Measurements from ENCODE around the gene ADAMTS5. TPM values are rescaled to one million over a fixed set of nuclear protein-coding genes. Genes with fewer than 3 reads are reported as not detected.

ADAMTS5 gene
- polyA plus RNA-seq, 1 donor (not counting 4 experiments of a cell fraction or from before 2014, with no cell fraction given), result 0.01 TPM

DNA sequence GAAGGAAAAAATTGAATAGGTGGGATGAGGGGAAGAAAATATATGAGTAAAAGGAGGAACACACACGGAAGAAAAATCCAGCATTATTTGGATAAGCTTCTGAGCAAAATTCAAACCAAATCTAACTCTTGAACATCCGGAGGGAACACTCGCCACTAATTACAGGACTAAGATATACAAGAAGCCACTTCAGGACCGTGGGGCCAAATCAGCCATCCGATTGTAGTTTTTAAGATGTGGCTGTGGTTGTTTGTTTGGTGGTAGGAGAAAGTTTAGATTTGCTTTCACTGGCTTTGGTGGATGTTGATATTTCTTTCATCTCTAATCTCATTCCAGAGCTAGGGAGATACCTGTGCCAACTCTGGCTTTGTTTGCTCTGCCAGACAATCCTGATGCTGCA lies 78.0 kb downstream of the ADAMTS5 start:
- Histone ChIP-seq H2AFZ (ENCODE audit: control insufficient read depth, low read length) (no peak overlapping the region), H3K4me2 (ENCODE audit: control insufficient read depth, extremely low read depth, insufficient read depth, low read depth, low read length) (no peak overlapping the region), H3K9me1 (ENCODE audit: control insufficient read depth, extremely low read depth, insufficient read depth, low read length) (no peaks in the 10 kb centered on the region), H3K79me2 (ENCODE audit: control insufficient read depth, insufficient read depth, low read length) (no peaks in the 10 kb centered on the region), H4K20me1 (ENCODE audit: control insufficient read depth, extremely low read depth, insufficient read depth, low read length) (no peaks in the 10 kb centered on the region), H3K9me3 (ENCODE audit: control insufficient read depth, low read depth, low read length) (no peaks in the 10 kb centered on the region), H3K4me1 (ENCODE audit: control insufficient read depth, extremely low read depth, insufficient read depth, low read length) (no peaks in the 10 kb centered on the region), H3K4me3 (ENCODE audit: control insufficient read depth in 2 of 3, extremely low read depth in 1 of 3, insufficient read depth in 2 of 3, low read depth in 1 of 3, low read length in 3 of 3) (no peak overlapping the region), H3K9ac (ENCODE audit: control insufficient read depth, extremely low read depth, insufficient read depth, low read length) (no peak overlapping the region), H3K36me3 (ENCODE audit: control insufficient read depth in 2 of 2, extremely low read depth in 1 of 2, insufficient read depth in 2 of 2, low read length in 2 of 2) (no peaks in the 10 kb centered on the region), H3K27me3 (ENCODE audit: control insufficient read depth, extremely low read depth, insufficient read depth, low read length) (no peaks in the 10 kb centered on the region), H3K27ac (ENCODE audit: control insufficient read depth, insufficient read depth, low read length) (no peak overlapping the region)
- no peak for TF ChIP-seq EZH2 (IDR thresholded peaks at IDR 0.05; ENCODE audit: low read length)
- TF ChIP-seq, protein P1, sequence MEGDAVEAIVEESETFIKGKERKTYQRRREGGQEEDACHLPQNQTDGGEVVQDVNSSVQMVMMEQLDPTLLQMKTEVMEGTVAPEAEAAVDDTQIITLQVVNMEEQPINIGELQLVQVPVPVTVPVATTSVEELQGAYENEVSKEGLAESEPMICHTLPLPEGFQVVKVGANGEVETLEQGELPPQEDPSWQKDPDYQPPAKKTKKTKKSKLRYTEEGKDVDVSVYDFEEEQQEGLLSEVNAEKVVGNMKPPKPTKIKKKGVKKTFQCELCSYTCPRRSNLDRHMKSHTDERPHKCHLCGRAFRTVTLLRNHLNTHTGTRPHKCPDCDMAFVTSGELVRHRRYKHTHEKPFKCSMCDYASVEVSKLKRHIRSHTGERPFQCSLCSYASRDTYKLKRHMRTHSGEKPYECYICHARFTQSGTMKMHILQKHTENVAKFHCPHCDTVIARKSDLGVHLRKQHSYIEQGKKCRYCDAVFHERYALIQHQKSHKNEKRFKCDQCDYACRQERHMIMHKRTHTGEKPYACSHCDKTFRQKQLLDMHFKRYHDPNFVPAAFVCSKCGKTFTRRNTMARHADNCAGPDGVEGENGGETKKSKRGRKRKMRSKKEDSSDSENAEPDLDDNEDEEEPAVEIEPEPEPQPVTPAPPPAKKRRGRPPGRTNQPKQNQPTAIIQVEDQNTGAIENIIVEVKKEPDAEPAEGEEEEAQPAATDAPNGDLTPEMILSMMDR (optimal IDR thresholded peaks at IDR 0.05 in 1 of 3, IDR thresholded peaks at IDR 0.05 in 1 of 3, conservative IDR thresholded peaks at IDR 0.05 in 1 of 3; ENCODE audit: extremely low read depth in 1 of 3, insufficient read depth in 2 of 3, low read length in 3 of 3), result no peak
- dilution Hi-C loops (cut with MboI; ENCODE audit: extremely low pct_ligation_motif_present, low sequenced_read_pairs), result no loop called here
- no peak for FAIRE-seq
- DNase-seq (ENCODE audit: low read depth, low spot score), result no peak

DNA sequence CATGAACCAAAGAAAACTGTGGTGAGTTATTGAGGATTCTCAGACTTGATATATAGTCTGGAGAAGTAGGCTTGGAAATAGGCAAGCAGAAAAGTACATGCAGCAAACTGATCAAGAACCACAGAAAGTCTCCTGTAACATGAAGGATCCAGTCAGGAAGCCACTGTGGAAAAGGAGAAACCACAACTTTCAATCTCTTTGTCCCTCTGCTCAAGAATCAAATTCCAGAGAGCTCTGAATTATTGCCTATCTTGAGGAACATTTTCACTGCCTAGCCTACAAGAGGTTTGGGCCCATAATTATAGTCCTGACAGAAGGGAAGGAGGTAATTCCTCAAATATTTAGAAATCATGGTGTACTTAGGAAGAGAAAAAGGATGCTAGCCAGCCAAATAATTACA lies 78.6 kb downstream of the ADAMTS5 start:
- Histone ChIP-seq H3K9me3 (ENCODE audit: control insufficient read depth, low read depth, low read length) (no peaks in the 10 kb centered on the region), H3K9ac (ENCODE audit: control insufficient read depth, extremely low read depth, insufficient read depth, low read length) (no peak overlapping the region), H3K36me3 (ENCODE audit: control insufficient read depth in 2 of 2, extremely low read depth in 1 of 2, insufficient read depth in 2 of 2, low read length in 2 of 2) (no peaks in the 10 kb centered on the region), H3K79me2 (ENCODE audit: control insufficient read depth, insufficient read depth, low read length) (no peaks in the 10 kb centered on the region), H2AFZ (ENCODE audit: control insufficient read depth, low read length) (no peak overlapping the region), H3K27ac (ENCODE audit: control insufficient read depth, insufficient read depth, low read length) (no peak overlapping the region), H3K4me3 (ENCODE audit: control insufficient read depth in 2 of 3, extremely low read depth in 1 of 3, insufficient read depth in 2 of 3, low read depth in 1 of 3, low read length in 3 of 3) (no peak overlapping the region), H3K27me3 (ENCODE audit: control insufficient read depth, extremely low read depth, insufficient read depth, low read length) (no peaks in the 10 kb centered on the region), H3K9me1 (ENCODE audit: control insufficient read depth, extremely low read depth, insufficient read depth, low read length) (no peaks in the 10 kb centered on the region), H3K4me1 (ENCODE audit: control insufficient read depth, extremely low read depth, insufficient read depth, low read length) (no peaks in the 10 kb centered on the region), H4K20me1 (ENCODE audit: control insufficient read depth, extremely low read depth, insufficient read depth, low read length) (no peaks in the 10 kb centered on the region), H3K4me2 (ENCODE audit: control insufficient read depth, extremely low read depth, insufficient read depth, low read depth, low read length) (no peak overlapping the region)
- TF ChIP-seq EZH2 (IDR thresholded peaks at IDR 0.05; ENCODE audit: low read length), result no peak
- TF ChIP-seq, protein P1 (optimal IDR thresholded peaks at IDR 0.05 in 1 of 3, IDR thresholded peaks at IDR 0.05 in 1 of 3, conservative IDR thresholded peaks at IDR 0.05 in 1 of 3; ENCODE audit: extremely low read depth in 1 of 3, insufficient read depth in 2 of 3, low read length in 3 of 3), result no peak
- FAIRE-seq (no peak), DNase-seq (ENCODE audit: low read depth, low spot score) (no peak)
- dilution Hi-C loops (cut with MboI; ENCODE audit: extremely low pct_ligation_motif_present, low sequenced_read_pairs), result no loop called here

Data from keratinocyte (primary cell).